Measurements from ENCODE around the gene NGEF.

The NGEF gene

DNA sequence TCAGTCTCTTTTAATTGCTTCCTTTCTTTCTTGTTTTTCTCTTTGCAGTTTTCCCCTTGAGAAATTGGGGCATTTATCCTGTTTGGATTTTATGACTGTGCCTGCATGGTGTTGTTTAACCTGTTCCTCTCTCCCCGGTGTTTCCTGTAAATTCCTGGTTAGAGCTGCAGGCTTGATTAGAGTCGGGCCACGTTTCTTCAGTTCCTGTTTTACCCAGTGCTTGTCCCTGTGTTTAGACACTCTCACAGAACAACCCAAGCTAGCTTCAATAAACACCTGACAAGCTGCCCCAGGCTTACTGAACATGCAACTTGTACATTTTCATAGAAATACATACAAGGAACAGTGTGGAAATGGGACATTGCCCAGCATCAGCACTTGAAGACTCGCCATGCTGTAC is 53.9 kb downstream of the NGEF start:
- DNase-seq = no peak

DNA sequence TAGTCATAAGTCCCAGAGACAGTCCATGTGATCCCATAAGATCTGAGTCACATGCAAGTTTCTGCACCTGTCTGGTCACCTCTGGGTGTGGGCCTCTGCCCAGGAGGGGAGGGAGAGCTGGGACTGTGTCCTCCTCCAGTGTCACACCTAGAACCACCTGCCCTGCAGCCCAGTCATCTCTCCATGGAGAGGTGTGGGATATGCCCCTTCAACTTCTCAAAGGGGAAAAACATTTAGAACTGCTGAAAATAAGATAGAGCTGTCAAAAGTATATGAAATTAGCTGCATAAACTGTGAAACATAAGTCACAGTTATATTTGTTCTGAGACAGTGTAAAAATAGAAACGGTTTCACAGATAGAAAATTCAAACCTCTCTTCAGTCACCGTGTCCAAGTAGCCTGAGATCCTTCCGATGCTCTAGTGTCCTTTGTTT is 55.4 kb downstream of the NGEF start:
- DNase-seq = no peak

DNA sequence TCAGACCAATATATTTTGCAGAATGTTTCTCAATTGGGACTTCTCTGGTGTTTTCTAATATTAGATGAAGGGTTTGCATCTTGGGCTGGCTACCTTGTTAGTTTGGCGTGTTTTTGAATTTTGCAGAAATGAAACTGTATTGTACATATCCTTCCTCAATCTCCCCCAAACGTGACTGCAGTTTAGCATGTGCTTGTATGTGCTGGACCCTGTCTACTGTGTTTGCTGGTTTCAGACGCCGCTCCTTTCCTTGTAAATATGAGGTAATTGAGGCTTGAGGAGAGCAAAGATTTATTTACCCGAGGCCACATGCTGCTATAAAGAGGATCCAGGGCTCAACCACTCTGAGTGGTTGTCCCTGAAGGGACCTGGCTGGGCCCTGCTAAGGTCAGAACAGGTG is 57.2 kb downstream of the NGEF start:
- DNase-seq = no peak

DNA sequence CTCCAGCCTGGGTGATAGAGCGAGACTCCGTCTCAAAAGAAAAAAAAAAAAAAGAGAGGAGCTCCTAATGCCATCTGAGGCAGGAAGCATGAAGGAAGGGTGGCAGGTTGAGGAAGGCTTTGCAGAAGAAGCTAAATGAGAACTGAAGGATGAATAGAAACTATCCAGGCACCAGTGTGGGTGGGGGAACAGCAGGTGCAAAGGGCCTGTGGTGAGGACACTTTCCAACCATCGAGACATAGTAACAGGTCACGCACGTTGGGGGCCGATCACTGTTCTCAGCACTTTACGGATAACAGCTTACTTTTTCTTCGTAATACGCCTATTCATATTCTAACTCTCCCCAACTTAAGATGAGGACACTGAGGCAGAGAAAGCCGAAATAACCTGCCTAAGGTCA is 58.4 kb downstream of the NGEF start:
- no peak for DNase-seq

DNA sequence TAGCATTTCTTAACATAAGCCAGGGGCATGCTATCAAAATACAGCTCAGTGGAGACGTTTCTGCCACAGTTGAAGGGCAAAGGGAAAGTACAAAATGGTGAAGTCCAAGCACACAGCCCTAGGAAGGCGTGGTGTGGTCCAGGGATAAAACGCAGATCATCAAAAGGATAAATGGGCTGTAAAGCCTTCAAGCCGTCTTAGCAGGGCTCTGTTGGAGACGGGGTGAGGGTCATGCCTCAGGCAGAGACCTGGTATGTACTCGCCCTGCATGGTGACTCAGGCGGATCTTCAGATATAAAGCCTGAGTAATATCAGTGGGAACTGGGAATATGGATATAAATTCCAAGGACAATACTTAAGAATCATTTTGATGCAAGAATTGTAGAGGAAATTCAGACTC is 61.2 kb downstream of the NGEF start:
- DNase-seq = no peak

DNA sequence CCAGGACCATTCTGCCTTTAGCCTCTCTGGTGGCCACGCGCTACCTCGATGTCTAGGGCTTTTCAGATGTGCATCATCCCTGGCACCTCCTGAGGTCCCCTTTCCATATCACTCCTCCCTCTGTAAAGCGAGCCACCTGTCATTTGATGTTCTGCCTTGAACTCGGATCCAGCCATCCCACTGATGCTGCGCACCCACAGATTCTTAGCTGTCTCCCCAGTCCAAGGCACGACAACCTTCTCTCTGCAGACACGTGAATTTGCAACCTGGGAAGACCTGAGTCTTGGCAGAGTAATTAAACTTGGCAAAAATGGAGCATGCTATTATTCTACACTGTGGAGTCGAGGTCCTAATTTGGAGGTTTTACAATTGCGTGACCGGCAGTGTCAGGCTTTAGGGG is 61.9 kb downstream of the NGEF start:
- DNase-seq = no peak

DNA sequence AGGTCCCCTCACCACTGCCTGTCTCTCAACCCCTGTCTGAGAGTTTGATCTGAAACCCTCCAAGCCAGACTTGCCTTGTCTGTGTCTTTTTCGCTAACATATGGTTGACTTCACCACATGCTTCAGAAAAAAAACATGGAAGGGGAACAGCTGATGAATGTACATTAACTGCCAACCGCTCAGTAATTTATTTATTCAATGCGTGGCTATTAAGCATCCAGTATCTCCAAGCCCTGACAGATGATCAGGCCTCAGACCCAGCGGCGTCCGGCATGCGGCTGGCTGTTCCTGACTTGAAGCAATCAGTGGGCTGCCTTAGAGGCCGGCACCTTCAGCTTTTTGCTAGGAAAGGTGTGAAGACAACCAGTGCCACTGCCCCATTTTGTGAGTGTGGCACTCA is 62.3 kb downstream of the NGEF start:
- DNase-seq = no peak

DNA sequence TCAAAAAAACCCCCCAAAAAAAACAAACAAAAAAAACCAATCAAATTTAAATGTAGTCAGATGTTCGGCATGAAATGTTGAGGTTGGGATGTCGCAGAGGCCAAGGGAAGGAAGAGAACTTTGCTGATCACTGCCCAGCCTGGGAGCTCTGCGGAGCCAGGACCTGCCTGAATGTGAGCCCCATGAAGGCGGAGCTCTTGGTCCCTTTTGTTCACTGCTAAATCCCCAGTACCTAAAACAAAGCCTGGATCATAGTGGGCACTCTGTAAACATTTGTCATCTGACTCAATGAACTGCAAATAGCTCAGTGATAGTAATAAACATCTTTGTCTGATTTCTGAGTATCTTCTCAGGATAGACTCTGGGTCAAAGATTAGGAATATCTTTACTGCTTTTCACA is 64.0 kb downstream of the NGEF start:
- DNase-seq = no peak

DNA sequence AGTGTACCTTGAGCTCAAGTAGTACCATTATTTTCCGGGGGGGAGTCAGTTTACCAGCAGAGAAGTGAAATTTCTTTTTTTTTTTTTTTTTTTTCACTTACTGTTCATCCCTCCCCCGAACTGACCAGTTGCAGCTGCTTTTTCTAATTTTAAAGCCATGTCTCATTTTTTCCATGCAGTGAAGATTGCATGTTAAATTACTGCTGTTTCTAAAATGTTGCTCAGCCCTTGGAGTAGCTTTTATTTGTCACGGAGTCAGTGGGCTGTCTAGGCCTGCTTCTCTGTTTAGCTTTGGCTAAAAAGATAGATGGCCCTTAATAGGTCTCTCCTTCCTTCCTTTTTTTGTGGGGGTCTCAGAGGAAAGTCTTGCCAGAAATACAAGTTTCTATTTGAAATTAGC is 70.2 kb downstream of the NGEF start:
- no peak for DNase-seq

DNA sequence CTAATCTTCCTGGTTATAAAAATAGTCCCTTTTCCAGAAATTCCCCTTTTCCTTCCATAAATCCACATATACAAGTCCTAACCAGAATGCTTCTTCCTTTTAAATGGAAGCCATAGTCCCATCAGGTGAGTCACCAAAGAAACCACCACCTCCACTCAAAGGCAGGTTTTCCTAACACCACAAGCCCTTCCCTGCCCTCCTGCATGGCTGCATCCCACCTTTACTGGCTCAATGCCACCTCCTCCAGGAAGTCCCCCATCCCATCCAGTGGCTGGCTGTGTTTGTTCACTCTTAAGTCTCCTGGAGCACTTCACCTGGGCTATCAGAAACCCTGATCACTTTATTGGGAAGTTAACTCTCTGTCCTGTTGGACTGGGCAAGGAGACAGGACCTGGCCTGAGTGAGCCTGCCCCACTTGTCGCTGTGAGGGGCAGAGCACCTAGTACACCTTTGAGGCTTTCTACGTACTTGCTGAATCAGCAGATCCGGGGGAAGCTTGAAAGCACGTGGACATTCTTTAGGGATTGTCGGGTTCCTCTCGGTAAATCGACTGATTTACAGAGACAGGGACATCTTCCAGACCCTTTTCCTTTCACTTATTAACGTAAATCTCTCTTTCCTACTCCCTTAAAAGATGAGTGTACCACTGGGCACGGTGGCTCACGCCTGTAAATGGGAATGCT is 71.0 kb downstream of the NGEF start:
- no peak for DNase-seq

DNA sequence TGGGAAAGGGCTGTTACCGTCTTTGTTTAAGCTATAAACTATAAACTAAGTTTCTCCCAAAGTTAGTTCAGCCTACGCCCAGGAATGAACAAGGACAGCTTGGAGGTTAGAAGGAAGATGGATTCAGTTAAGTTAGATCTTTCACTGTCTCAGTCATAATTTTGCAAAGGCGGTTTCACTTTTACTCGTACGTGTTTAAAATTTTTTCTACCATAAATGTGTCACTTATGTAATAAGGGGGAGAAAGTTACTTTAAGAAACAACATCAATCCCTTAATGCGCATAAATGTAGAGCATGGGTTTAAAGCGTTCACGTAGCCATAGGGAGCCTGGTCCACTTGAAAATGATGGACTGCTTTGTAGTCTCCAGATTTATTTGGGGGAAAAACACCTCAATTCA is 71.7 kb downstream of the NGEF start:
- no peak for DNase-seq

DNA sequence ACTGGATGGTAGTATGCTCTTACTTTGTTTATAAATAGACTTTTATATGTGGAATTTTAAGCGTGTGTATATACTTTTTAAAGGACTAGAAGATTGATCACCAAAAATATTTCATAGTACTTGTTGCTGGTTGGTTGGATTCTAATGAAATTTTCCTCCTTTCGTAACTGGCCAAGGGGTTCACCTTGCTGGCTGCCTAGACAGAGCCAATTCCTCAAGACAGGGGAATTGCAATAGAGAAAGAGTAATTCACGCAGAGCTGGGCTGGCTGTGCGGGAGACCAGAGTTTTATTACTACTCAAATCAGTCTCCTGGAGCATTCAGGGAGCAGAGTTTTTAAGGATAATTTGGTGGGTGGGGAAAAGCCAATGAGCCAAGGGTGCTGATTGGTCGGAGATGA is 72.3 kb downstream of the NGEF start:
- no peak for DNase-seq

DNA sequence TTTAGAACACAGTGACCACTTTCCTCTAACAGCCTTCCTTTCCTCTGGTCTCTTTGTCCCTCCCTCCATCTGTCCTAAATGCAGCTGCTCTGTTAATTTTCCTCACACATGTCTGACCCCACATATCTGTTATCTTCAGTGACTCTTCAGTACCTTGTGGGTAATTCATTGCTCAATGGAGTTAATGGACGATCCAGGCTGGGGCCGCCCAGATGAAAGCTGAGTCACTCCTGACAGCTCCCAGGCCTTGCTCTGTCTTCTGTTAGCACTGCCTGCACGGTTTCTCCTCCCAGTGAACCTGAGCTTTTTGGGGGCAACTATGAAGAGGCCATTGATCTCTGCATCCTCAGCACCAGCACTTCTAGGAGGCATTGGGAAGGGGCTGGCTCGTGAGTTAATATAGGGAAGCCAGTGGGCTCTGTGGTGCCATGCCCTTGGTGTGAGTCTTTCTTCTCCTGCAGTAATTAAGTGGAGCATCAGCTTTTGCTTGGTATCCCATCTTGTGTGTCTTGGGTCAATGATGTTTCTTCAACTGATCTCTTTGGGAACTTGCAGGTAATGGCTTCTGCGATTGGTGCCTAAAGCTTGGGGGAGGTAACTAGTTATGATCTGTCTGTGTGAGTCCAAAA is 75.7 kb downstream of the NGEF start:
- no peak for DNase-seq

DNA sequence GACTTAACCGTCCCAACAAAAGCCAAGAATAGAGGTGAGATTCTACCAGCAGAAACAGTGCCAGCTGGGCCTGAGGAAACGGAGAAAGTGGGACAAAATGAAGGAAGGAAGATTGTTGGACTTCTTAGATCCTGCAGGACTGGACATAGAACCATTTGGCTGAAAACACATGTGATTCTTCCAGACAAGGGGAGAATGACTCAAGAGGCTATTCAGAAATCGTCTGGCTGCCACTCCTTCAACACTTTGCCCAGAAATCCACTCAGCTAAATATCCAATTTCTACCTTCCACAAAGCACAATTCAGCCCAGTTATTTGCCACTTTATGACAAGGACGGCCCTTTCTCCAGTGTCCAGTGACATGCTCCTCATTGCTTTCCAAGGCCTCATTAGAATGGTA is 81.4 kb downstream of the NGEF start:
- no peak for DNase-seq

DNA sequence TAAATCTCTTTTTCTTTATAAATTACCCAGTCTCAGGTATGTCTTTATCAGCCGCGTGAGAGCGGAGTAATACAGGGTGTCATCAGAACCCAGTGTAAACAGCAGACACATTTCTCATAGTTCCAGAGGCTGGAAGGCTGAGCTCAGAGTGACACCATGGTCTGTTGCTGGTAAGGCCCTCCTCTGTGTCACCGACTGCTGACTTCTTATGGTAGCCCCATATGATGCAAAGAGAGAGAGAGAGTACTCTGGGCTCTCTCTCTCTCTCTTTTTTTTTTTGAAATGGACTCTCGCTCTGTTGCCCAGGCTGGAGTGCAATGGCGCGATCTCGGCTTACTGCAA is 83.0 kb downstream of the NGEF start:
- DNase-seq = no peak

DNA sequence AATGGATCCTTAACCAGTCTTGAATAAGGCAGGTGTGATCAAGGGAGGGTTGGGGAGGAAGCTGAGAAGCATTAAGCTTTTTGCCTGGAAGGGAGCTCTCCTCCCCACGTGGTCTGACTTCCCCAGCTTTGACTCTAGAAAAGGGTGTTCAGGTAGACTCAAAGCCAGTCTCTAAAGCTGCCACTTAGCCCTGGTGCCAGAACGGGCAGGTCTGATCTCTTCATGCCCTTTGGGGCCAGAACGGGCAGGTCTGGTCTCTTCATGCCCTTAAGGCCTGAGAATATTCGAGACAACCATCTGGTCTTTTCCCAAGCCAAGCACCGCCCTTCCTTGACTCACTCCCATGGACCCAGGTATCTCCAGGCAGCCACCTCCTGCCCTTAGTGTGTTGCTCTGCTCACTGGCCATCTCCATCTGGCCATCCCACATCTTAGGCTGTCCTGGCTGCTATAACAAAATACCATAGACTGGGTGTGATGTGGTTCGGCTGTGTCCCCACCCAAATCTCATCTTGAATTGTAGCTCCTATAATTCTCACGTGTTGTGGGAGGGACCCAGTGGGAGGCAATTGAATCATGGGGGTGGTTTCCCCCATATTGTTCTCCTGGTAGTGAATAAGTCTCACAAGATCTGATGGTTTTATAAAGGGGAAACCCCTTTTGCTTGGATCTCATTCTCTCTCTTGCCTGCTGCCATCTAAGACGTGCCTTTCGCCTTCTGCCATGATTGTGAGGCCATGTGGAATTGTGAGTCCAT is 83.6 kb downstream of the NGEF start:
- no peak for DNase-seq

DNA sequence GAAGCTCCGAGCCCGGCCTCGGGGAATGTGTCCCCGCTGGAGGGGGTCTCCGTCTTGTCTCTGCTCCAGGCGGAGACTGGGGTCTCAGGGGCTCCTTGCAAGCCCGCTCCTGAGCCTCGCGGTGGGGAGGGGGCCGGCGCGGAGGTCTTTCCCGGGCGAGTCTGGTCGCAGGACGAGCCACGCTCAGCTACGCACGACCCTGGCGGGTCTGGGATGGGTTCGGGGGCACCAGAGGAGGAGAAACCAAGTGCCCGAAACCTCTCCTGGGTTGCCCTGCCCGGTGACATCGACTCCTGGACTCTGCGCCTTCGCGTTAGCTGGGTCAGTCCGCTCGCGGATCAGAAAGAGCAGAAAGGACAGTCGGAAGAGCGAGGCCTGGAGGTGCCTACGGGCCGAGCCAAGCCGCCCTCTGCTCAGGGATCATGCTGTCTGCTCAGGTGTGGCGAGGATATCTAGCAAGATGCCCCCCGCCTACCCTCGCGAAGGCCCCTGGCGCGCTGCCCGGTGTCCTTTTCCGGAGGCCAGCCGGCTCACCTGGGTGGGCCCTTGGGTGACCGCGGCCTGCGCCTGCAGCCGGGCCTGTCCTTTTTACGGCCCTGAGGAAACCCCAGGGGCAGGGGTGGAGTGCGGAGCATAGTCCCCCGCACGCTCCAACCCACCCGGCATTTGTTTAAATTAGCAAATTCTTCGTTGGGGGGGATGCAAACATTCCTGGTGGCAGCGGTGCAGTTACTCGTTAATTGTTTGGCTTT is 84.3 kb downstream of the NGEF start:
- no peak for DNase-seq

DNA sequence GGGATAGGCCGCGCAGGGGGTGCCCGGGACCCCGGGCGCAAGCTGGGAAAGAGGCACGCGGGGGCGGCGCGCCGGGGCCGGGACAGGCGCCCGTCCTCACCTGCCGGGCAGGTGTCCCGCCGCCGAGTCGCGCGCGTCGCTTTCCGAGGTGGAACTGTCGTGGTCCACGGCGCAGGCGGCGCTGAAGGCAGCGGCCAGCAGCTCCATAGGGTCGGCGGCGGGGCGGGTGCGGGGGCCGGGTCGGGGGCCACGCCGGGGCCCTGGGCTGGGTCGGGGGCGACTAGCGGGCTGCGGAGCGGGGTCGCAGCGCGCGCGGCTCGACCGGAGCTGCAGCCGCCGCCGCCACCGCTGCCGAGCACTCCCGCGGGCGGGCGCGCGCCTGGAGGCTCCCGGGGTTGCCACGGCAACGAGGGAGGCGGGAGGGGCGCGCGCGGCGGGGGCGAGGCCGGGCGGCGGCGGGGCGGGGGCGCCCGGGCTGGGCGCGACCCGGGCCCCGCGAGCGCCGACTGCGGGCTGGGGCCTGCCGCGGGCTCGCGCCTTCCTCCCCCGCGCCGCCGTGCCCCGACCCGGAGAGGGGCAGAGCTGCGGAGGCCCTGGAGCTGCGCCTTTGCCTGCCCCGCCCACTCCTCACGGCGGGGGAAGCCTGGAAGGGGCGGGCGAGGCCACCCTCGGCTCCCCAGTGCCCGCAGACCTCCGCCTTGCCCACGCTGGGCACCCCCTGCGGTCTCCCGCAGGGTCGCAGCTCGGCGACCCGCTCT is 85.1 kb downstream of the NGEF start:
- DNase-seq = no peak

DNA sequence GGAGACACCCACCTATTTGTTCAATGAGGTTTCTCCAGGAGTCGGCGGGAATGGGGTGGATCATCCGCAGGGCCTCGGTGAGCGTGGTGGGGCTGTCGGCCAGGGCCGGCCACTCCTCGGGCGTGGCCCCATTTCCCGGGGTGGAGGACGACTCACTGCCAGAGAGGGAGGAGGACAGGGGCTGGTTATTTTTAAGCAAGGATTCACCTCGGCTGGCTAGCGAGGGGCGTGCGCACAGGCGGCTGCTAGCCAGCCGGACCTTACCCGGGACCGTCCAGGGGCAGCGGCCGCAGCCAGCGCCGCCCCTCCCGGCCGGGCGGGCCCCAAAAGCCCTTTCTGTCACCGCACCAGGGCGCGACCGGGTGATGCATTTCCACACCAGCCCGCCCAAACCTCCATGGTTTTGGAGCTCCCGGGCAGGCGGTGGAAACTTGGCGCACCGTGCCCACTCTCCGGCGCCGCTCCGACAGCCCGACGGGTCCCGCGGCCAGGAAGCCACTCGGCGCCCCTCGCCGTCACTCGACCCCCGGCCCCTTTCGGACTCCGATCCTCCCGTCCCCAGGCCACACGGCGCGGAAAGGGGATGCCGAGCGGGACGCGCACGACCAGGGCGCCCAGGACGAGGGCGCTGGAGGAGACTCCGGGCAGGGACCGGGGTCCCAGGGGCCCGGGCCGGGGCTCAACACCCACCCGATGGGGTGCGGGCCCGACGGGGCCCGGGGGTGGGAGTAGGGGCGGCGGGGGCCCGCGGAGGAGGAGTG is 85.8 kb downstream of the NGEF start:
- no peak for DNase-seq

DNA sequence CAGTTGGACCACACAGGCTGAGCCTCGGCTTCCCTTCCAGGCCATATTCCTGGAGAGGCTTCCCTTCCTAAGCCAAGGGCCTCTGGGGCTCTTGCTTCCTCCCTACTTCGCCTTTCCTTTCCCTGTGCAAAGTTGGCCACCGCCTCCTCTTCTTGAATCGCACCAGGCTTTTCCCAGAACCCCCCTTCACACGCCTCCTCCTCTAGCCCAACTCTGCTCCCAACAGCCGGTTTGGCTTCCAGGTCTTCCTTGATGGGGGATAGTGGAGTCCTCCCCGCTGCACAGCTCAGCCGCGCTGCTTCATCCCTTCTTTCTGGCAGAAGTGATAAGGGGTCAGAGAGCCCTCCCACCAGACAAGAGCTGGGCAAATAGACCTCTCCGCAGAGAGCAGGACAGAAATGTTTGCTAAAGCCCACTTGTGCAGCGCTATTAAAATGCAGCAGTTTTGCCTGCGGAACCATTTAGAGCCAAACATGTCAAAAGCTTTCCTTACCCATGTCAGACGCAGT is 86.6 kb downstream of the NGEF start:
- no peak for DNase-seq

DNA sequence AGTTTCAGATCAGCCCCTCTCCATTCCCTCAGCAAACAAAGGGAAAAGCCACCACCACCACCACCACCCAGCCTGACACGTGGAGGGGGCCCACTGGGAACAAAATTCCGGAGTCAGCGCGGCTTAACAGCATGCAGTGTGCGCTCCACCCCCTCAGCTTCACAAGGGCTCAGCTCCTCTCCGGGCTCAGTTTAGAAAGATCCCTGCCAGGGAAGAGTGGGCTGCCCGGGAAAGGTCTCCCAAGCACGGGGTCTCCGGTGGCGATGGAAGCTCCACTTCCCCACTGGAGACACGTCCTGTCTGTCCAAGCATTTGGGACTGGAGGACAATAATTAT is 87.3 kb downstream of the NGEF start:
- DNase-seq = no peak
